Skin of body (tissue), 2 donors: ENCODE measurements around the gene RBM47. TPM values are rescaled to one million over a fixed set of nuclear protein-coding genes. Genes with fewer than 3 reads are reported as not detected.
A peak's percentile ranks its signal among the peaks of the same experiment; 100 is the strongest.

Experiments
- DNase-seq: peaks from one replicate; lab custom pipeline; 2025; lab: John Stamatoyannopoulos, UW
- total RNA-seq: library from RNA; depleted of rRNA; stranded (reverse); fragments of >200 nt; gene quantifications from one replicate; pipeline ENCODE4 v1.2.3, GENCODE V29; 2014

The RBM47 gene
- total RNA-seq, 1 donor from 2014 or later, result 16.3 TPM

DNA sequence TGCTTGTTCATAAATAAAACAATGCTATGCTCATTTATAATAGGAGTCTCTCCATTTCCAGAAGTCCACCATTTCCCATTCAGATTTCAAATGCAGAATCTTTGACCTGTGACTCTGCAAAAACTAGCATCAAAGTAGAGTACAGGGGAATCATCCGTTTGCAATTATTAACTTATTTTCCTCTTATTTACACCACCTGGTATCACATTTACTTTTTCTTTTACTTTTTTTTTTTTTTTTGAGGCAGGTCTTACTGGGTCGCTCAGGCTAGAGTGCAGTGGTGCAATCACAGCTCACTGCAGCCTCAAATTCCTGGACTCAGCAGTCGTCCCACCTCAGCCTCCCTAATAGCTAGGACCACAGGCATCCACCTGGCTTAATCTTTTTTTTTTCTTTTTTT is 37.6 kb downstream of the RBM47 start:
- DNase-seq, result no peak

DNA sequence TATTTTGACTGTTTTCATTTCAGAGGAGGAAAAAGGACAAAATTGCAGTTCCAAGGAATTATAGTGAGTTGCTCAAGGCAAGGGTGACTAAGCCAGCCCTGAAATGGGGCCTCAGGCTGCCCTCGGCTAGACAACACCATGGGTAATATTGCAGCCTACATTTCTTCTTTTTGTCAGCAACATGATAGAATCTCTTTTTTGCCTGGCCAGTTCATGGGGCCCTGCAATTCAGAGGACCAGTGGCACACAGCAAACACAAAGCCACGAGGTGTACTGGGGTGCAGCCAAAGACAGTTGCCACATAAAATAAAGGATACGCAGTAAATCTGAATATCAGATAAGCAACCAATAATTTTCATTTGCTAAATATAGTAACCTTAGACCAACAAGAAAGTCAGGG is 41.8 kb downstream of the RBM47 start:
- no peak for DNase-seq

DNA sequence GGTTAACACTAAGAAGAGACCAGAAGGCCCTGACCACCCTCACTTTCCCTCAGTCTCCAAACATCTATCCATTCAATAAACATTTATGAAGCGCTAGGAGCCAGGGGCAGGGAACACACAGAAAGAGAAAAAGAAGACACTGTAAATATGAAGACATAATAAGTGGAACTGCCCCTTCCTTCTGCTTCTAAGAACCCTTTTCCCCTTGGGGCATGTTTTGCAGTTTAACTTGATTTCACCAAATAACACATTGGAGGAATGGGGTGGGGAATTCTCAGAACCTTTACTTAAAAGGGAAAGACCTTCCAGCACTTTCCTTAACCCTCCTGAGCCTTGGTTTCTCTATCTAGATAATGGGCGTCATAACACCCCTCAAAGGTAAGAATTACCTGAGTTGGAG is 42.3 kb downstream of the RBM47 start:
- no peak for DNase-seq

DNA sequence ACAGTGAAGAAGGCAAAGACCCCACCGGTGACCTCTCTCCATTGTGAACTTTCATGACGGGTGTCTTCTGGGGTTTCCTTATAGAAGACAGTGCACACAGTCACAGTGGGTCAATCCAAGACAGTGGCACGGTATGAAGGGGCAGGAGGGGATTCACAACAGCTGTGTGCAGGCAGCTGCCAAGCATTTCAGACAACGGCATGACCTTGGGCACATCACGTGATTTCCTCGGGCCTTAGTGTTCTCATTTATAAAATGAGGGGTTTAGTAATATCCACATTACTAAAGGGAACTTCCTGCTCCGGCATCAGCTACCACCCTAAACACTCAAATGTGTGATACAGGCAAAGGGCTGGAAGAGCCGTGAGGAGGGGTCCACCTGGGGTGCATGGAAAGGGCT is 42.9 kb downstream of the RBM47 start:
- no peak for DNase-seq

DNA sequence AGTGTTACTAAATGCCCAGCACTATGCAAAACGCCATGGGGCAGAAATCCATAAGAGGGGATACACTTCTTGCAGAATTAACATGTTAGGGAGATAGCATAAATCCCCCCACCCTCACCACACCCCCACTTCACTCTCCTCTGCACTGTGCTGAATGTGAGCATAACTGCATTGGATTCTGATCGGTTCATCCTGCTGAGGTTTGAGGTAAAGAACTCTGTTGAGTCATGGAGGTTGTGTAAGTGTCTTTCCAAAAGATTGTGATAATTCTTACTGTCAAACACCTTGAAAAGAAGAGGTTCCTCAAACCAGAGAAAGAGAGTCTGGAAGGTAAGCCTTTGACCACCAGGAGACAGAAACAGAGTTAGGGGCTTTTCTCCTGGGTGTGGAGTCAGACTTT is 43.6 kb downstream of the RBM47 start:
- DNase-seq, result no peak

DNA sequence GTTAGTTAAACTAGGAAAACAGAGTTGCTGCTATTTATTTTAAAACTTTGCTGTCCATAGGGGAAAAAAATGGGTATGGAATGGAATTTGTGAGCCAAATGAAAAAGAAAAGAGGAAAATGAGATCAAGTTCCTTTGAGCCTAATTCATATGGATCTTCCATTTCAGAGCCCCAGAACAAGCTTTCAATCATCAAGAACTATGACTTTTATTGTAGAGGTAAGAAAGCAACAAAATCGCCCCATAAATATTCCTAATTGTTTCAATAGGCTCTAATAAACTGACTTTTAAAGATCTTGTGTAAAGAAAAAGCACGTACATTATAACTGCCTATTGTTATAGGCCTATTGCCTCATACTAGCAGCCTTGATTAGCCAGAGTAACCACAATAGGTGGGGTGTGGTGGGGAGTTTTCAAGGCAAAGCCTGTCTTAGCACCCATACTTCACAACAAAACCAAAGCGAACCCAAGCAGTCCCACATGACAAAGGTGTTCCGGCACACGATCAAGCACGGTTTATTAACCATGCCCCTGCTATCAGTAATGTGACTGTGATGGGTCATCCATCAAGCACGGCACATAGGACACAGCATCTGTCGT is 44.4 kb downstream of the RBM47 start:
- DNase-seq, result no peak

DNA sequence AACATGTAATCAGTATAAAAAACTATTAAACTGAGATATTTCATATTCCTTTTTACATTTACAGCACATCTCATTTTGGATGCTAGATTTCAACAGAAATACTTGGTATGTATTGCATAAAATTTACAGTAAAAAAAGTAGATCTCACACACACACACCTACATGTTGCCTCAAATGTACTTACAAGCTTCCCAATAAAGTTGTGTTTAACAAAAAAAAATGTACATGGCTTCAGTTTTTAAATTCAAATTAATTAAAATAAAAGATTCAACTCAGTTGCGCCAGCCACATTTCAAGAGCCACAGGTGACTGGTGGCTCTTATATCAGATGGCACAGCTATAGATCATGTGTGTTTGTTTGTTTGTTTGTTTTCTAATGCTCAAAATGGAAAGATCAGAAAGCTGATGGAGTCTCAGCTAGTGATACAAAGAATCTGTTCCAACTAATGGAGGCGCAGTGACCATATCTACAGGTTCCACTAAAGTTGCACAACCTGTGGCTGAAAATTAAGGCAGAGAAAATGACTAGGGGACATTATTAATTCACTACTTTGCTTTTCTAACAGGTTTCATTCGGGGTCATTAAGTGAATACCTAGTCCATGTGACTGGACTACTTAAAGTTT is 45.0 kb downstream of the RBM47 start:
- DNase-seq, result no peak

DNA sequence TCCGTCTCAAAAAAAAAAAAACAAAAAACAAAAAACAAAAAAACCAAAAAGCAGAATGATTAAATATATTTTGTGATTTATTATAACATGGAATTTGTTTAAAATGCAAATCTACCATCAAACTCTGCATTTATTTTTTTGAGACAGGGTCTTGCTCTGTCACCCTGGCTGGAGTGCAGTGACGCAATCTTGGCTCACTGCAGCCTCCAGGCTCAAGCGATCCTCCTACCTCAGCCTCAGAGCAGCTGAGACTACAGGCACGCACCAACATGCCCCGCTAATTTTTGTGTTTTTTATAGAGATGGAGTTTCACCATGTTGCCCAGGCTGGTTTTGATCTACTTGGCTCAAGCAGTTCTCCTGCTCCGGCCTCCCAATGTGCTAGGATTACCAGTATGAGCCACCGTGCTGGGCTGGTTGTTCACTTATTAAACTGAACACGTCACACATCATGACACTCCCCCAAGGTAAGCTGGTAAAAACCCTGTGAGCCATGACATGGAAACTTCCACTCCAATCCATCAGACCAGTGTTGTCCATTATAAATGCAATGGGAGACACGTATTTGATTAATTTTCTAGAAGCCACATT is 45.7 kb downstream of the RBM47 start:
- no peak for DNase-seq

DNA sequence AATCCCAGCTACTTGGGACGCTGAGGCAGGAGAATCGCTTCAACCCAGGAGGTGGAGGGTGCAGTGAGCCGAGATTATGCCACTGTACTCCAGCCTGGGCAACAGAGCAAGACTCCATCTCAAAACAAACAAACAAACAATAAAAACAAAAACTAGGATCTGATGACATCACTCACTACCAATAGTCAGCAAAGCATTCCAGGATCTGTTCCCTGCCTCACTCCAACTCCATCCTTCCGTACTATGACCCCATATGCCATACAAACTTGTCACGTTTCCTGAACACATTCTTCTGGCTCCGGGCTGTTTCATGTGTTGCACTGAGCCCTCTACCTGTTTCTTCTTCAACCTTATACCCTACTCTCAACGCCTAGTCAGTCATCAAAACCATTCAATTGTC is 47.3 kb downstream of the RBM47 start:
- no peak for DNase-seq

DNA sequence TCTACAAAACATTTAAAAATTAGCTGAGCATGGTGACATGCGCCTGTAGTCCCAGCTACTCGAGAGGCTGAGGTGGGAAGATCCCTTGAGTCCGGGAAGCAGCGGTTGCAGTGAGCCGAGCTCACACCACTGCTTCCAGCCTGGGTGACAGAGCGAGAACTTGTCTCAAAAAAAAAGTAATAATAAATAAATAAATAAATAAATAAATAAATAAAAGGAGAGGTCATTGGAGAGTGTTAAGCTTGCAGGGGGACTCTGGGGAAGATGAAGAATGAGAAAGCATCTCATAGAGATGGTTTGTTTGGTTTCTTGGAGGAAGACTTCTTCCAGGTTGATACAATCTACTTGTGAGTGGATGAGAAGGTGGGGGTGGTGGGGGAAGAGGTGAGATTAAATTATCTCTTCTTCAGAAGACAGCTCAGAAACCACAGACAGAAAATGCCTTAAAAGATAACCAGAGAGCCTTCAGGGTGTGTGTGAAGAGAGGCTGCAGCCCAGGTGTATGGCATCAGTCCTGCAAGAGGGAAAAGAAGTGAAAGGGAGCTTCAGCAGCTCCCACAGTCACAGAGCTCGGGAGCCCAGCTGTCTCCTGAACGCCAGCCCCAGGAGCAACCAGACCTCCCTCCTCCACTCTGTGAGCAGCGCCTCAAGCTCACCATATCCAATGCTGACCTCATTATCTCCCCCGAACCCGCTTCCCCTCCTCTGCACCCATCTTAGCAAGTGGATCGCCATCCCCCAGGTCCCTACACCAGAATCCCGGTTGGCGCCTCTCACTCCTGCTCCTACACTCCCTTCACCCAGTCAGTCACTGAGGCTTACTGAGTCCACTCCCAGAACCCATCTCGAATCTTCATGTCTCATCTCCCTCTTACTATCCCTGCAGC is 48.2 kb downstream of the RBM47 start:
- no peak for DNase-seq

DNA sequence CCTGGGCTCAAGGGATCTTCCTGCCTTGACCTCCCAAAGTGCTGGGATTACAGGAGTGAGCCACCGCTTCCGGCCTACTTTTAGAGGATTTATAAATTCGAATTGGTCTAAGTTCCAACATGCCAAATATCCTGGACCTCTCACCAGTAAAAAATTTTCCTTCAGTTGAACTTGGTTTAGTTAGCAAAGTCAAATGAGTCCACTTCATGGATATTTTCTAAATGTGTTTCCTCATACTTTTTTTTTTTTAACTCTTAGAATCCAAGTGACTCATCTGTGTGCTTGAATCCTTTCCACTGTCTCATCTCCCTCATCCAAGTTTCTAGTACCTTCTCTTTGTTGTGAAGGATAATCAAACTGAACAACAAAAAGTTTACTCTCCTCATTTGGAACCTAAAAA is 49.7 kb downstream of the RBM47 start:
- no peak for DNase-seq

DNA sequence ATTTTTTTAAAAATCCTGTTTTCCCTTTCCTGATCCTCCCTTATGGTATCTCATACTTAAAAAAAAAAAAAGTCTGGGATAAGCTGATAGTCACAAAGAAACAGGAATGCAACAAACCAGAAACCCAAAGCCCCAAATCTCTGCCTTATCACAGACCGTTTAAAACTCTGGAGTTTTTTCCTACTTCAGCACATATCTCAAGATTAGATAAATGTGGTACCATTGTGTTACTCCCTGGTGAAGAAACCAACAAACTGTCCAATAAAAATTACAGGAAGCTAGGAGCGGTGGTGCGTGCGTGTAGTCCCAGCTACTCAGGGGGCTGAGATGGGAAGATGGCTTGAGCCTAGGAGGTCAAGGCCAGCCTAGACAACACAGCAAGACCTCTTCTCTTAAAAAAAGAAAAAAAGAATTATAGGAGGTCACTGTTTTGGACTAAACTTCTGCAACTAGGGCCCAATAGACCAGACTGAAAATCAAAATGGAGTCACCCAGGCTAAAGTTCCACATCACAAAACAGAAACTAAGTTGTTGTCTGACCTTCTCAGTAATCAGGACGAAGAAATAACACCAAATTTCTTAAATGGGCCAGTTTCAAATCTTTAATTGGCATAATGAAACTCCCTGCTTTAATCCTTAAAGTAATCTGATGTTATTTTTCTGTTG is 51.9 kb downstream of the RBM47 start:
- no peak for DNase-seq

DNA sequence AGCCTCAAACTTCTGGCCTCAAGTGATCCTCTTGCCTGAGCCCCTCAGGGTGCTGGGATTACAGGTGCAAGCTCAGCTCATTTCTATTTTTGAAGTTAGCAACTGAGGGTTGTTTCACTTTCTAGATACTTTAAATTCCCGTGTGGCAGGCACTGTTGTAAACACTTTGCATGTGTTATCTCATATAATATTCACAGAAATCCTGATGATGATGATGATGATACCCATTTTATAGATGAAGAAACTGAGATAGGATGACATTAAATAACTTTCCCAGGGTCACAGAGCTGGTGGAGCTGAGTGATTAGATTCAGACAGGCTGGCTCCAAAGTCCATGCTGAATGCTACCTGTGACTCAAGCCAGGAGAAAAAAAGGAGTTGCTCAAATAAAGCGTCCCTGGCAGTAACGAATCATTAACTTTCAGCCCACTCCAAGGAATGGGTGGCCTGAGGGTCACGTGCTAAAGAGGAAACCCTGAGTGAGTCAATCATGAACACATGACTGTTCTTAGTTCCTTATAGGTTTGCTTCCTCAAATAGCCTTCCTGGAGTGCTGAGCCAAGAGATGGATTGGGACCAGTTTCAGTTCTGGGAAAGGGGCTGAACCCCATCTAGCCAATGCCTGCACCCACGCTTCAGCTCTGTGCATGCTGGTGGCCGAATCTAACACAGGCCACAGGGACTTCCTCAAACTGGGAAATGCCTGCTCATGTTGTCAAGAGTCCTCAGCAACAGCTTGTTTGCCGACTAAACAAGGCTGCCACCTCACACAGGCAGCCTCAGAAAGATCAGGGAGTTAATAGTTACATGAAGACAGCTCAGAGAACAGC is 52.8 kb downstream of the RBM47 start:
- DNase-seq, result peak; percentile 27

DNA sequence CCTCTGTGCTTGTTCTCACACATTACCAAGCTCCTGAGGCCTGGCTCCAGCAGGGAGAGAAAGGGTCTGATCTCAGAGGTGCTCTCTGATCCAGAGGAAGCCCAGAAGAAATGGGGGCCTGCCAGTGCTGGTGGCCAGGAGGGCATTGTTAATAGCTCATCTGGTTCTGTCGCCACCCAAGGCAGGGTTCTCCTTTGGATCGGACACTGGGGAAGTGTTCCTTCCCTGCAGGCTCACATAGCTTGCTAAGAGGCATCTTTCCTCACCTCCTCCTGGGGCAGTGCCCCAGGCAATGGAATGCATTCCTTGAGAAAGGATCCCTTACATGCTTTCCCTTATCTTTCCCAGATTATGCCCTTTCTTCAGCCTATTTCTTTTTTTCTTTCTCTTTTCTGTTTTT is 53.8 kb downstream of the RBM47 start:
- DNase-seq, result no peak

DNA sequence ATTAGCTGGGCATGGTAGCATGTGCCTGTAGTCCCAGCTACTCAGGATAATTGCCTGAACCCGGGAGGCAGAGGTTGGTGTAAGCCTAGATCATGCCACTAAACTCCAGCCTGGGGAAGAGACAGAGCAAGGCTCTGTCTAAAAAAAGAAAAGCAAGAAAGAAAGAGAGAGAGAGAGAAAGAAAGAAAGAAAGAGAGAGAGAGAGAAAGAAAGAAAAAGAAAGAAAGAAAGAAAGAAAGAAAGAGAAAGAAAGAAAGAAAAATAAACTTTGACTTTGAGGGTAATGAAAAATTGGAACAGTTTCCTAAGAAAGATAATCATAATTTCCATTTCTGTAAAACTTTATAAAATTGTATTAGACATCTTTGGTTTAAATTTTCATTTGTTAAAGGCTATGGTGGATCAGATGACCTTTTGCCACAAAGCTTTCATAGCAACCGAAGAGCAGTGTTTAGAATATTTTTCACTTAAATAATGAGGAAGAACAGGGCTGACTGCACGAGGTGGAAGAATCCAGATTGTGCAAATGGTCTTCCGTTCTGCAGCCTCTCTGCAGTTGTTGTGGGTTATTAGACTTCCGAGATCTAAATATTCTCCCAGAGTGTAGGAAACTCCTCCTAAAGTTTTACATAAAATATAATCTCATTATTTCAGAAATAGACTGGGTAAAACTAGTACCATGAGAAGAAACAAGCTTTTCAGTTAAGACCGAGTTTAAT is 55.9 kb downstream of the RBM47 start:
- no peak for DNase-seq

DNA sequence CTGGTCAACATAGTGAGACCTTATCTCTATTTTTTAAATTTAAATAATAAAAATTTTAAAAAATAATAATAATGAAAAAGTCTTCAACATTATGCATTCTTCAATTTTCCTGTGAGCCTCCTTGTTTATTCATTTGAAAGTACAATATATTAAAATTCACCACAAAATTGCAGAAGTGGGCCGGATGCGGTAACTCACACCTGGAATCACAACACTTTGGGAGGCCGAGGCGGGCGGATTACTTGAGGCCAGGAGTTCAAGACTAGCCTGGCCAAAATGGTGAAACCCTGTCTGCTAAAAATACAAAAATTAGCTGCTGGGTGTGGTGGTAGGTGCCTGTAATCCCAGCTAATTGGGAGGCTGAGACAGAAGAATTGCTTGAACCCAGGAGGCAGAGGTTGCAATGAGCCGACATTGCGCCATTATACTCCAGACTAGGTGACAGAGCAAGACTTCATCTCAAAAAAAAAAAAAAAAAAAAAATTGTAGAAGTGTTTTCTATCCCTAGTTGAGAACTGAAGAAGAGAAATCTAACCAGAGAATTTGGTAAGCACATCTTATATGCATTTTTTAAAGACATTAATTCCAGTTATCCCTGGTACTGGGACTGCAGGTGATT is 56.9 kb downstream of the RBM47 start:
- DNase-seq, result no peak

DNA sequence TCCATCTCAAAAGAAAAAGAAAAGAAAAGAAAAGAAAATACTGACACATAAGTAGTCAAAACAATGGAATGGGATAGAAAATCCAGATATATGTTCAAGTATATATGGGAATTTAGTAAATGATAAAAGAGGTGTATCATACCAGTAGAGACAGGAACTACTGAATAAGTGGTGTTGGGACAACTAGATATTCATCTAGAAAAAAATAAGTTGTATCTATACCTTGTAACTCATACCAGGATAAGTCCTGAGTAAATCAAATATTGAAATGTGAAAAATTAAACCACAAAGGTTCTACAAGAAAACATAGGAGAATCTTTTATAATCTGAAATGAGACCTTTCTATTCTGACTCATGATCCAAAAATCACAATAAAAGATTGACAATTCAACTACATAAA is 58.5 kb downstream of the RBM47 start:
- no peak for DNase-seq

DNA sequence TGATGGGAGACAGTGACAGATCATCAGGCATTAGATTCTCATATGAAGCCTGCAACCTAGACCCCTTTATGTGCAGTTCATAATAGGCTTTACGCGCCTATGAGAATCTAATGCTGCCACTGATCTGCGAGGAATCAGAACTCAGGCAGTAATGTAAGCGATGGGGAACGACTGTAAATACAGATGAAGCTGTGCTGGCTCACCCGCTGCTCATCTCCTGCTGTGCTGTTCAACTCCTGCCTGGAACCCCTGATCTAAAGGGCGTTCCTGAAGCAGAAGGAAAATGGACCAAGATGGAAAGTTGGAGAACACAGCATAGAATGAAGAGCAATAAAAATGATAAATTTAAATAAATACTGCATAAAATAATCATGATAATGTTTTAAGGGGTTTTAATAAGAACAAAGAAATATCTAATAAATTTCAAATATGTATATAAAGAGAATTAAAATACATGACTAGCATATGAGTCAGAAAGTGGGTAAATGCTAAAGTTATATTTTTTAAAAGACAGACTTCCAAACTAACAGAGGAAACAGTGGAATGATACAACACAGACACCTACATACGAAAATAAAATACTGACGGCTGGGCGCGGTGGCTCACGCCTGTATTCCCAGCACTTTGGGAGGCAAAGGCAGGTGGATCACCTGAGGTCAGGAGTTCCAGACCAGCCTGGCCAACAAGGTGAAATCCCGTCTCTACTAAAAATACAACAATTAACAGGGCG is 59.2 kb downstream of the RBM47 start:
- DNase-seq, result no peak
